Subcutaneous adipose tissue (tissue), 4 donors: ENCODE results near the gene PYROXD2. TPM values are rescaled to one million over a fixed set of nuclear protein-coding genes. Genes with fewer than 3 reads are reported as not detected.

Experiments used
- CTCF ChIP-seq: fragments of 450-650 bp; IDR thresholded peaks from one replicate; pipeline ENCODE4 v1.5.1; 2016; ENCODE audit warnings: low read depth, mild to moderate bottlenecking, control low read depth, antibody characterized with exemption, moderate library complexity
- total RNA-seq, 4 donors: library from RNA; depleted of rRNA; stranded (reverse); fragments of >200 nt; gene quantifications; one replicate each; pipeline ENCODE4 v1.1.0, GENCODE V29; 2016

PYROXD2 gene
- total RNA-seq, 4 donors from 2014 or later: 11.2 to 23.6 (median 16.0) TPM

- no peak for TF ChIP-seq CTCF
These were observed 4.2 kb downstream of the PYROXD2 start for GRCh38 chr10:98410759-98411158.

GRCh38 chr10:98410135-98410743, 4.7 kb downstream of the PYROXD2 start:
- no peak for TF ChIP-seq CTCF

GRCh38 chr10:98408799-98409198, 6.2 kb downstream of the PYROXD2 start:
- no peak for TF ChIP-seq CTCF

GRCh38 chr10:98407744-98408241, 7.2 kb downstream of the PYROXD2 start:
- TF ChIP-seq CTCF: no peak

GRCh38 chr10:98407017-98407743, 7.8 kb downstream of the PYROXD2 start:
- TF ChIP-seq CTCF: no peak

- TF ChIP-seq CTCF: no peak
These were observed 9.6 kb downstream of the PYROXD2 start for GRCh38 chr10:98405422-98405821.

GRCh38 chr10:98404571-98405359, 10.2 kb downstream of the PYROXD2 start:
- TF ChIP-seq CTCF: no peak
